HG02970 (cell line): ENCODE data around the gene RAI14.
"Not testable (repeated sequence)": the region's sequence is repeated elsewhere in the genome, so short reads cannot be mapped to it uniquely, and the experiment has no call there.

ENCODE experiments used
- ATAC-seq: cut with Tn5 transposase; IDR thresholded peaks from one replicate; pipeline ENCODE4 v1.9.1; 2021; ENCODE audit warnings: mild to moderate bottlenecking, moderate library complexity, moderate number of reproducible peaks; ENCODE audit not compliant: unreplicated experiment, low FRiP score

RAI14 gene

DNA sequence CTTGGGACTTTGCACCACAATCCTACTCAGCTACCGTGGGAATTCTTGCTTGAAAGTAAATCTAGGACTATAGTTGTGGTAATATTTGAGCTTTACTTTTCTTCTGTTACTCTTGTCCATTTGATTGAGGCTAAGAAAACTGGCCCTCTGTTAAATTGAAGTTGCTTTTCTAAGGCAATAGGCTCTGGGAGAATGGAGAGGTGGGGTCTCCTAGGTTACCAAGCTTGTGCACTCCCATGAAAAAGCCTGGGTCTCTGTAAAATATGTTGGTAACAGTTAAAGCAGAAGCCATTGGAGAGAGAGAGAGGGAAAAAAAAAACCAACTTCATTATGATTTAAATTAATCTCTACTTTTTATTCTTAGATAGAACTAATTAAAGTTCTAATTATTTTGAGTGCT is 68.6 kb downstream of the RAI14 start:
- no peak for ATAC-seq

DNA sequence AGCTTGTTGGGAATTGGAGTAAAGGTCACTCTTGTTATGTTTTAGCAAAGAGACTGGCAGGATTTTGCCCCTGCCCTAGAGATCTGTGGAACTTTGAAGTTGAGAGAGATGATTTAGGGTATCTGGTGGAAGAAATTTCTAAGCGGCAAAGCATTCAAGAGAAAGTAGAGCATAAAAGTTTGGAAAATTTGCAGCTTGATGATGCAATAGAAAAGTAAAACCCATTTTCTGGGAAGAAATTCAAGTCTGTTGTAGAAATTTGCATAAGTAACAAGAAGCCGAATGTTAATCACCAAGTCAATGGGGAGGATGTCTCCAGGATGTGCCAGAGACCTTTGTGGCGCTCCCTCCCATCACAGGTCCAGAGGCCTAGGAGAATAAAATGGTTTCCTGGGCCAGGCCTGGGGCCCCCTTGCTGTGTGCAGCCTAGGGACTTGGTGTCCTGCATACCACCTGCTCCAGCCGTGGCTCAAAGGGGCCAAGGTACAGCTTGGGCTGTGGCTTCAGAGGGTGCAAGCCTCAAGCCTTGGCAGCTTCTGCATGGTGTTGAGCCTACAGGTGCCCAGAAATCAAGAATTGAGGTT is 71.1 kb downstream of the RAI14 start:
- not testable (repeated sequence) for ATAC-seq

DNA sequence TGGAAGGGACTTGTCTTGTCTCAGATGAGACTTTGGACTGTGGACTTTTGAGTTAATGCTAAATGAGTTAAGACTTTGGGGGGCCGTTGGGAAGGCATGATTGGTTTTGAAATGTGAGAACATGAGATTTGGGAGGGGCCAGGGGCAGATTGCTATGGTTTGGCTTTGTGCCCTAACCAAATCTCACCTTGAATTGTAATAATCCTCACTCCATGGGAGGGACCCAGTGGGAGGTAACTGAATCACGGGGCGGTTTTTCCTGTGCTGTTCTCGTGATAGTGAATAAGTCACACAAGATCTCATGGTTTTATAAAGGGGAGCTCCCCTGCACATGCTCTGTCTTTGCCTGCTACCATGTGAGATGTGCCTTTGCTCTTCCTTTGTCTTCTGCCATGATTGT is 72.1 kb downstream of the RAI14 start:
- no peak for ATAC-seq

DNA sequence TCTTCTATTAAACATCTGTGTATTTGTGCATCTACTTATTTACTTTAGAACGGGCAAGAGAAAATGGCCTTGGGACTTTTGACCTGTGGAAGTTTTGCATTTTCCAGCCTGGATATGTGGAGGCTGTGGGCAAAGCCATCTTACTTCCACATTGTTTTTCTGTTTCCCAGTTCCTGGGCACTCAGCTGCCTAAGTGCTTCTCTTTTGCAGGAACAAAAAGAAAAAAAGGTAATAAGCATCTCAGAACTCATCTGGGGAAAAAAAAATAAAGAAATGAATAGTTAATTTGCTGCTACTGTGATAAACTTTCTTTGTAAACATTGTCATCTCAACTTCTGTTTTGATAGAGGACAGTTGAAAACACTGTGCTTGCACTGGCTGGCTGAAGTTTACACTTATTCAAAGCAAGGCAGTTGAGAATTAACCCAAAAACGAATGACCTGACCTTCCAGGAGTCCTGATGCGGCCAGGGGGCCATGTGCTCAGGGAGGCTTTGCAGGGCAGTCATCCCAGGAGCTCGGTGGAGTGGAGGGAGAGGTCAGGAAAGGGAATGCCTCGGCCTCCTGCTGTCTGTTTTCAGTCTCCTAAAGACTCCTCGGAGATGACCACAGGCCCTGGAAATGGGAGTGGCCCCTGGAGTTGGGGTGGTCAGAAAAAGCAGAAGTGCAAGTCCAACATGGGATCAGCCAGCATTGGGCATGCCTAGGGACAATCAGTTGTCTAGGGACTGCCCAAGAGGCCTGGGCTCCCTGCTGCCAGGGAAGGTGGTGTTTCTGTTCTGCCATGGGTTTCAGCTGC is 75.5 kb downstream of the RAI14 start:
- ATAC-seq, result no peak

DNA sequence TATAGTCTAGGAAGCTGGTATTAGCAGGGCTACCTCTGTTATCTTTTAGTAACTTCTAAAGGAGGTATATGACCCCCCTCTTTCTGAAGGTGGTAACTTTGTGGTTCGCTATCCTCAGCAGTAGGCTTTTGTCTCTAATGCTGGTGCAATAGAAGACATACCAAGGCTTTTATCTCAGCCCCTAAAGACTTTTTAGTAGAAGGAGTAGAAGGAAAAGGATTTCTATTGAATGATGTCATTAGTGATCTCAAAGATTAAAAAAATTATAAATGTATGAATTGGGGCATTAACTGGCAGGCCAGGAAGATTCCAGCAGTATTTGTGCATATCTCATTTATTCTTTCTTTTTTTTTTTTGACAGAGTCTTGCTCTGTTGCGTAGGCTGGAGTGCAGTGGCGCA is 78.2 kb downstream of the RAI14 start:
- ATAC-seq, result no peak

DNA sequence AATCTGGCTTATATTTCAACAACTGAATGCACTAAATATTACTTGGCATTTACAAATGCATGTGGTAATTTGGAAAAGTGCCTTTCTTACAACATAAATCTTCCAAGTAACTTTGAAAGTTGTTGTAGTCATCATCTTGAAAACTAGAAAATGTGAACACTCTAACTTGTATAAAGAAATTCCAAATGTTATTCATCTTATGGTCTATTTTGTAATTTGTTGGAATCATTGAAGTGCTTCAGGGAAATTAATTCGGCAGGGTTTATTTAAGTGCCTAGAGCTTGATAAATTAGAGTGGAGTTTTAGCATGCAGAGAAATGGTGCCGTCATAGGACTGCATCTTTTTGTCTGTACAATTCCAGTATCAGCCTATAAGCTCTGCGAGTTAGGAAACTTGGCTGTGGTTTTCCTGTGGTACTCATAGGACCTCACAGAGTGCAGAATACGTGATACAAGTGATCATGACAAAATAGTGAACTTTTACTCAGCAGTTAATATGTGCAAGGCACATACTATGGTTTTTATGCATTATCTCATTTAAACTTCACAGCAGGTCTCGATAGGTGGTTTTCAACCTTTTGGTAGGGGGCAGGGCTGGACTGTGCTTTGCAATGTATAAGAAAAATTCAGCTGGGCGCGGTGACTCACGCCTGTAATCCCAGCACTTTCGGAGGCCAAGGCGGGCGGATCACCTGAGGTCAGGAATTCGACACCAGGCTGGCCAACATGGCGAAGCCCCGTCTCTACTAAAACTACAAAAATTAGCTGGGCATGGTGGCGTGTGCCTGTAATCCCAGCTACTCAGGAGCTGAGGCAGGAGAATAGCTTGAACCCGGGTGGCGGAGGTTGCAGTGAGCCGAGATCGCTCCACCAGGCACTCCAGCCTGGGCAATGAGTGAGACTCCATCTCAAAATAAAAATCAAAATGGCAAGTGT is 79.6 kb downstream of the RAI14 start:
- ATAC-seq, result no peak

DNA sequence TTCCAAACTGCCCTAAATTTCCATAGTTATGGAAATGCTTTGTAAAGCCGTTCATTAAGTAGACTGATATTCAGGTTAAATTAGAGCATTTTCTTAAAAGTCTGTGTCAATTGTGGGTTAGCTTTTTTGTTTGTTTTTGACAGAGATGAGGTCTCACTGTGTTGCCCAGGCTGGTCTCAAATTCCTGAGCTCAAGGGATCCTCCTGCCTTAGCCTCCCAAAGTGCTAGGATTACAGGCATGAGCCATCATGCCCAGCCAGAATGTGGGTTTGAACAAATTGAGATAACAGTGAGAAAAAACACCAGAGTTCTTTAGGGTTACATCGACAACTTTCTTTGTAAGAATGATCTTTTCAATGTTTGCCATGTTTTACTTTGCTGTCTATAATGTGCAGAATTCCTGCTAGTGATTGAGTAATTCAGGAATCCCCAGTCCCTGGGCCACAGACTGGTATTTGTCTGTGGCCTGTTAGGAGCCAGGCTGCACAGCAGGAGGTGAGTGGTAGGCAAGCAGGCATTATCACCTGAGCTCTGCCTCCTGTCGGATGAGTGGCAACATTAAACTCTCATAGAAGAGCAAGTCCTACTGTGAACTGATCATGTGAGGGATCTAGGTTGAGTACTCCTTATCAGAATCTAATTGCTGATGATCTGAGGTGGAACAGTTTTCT is 80.5 kb downstream of the RAI14 start:
- no peak for ATAC-seq

DNA sequence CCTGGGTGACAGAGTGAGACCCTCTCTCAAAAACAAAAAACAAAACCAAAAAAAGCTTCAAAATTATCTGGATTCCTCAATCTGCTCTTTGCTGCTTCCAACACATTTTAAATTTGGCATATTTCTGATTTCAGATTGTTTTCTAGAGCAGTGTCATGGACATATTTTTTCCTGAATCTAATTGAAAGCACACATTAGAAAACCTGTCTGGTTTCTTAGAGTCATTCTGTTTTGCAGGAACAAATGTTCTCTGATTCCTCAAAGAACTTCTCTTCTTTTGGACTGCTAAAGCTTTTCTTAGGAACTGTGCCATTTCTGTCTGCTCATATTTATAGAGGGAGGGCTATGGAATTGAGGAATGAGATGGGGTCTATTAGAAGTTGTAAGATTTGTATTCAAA is 81.6 kb downstream of the RAI14 start:
- ATAC-seq, result no peak

DNA sequence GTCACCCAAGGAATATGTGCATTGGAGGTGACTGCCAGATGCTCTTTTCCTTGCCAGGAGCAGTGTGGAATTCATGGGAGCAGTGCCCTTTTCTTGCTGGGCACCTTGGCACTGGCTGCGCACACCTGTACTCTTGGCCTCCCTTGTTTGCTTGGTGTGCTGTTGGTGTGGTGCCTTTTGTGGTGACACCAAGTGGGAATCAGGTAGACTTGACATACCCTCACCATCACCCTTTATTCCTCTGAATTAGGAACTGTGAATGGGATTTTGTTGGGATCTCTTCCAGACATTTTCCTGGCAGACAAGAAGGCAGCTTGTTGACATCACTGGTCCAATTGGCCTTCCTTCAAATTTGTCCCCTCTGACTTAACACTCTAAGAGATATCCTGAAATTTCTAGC is 82.3 kb downstream of the RAI14 start:
- ATAC-seq, result no peak

DNA sequence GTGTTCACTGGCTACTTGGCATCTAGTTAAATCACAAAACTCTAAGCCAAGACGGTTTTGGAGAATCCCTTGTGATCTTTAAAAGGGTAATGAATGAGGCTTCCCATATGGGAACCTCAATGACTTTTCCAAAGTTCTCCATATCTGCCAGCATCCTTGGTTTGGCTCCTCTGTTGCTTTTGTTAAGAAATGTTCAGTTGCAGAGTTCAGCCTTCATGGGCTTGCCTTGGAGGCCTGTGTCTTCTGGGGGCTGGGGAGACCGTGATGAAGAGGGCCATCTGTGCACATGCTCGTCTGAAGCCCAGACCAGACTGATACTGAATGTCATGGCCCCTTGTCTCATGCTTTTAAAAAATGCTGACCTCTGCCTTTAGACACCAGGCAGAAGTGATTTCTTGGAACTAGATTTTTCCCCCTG is 84.3 kb downstream of the RAI14 start:
- no peak for ATAC-seq

DNA sequence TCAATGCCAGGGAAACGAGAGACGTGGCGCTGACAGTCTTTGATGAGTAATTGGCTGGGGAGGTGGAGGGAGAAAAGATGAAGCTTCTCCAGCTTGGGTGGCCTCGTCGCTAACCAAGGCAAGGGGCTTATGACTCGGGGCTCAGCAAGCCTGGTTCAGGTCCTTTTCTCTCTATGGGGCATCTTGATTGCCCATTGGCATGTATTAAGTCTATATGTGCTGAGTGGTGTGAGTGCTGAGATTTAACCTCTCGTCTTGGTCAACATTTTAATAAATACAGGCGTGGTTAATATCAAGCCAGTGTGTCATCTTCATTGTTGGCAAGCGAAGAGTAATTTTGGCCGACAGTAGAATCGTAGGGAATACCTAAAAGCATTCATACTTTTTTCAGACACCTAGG is 85.9 kb downstream of the RAI14 start:
- no peak for ATAC-seq

- ATAC-seq, result no peak
Observed at GRCh38 chr5:34743878-34744277, 87.8 kb downstream of the RAI14 start.

DNA sequence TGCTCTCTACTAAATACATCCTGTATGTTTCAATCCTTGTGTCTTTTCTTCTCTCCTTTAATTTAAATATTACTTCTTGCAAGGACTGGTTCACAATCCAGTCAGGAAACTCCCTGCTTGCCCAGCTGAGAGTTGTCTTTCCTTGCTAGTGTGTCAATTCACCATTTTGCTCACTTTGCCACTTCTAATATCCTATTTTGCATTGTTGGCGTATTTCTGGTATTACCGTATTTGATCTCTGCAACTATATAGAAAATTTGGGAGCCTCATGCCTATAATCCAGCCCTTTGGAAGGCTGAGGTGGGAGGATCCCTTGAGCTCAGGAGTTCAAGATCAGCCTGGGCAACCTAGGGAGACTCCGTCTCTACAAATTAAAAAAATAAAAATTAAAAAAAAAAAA is 92.3 kb downstream of the RAI14 start:
- ATAC-seq, result no peak

DNA sequence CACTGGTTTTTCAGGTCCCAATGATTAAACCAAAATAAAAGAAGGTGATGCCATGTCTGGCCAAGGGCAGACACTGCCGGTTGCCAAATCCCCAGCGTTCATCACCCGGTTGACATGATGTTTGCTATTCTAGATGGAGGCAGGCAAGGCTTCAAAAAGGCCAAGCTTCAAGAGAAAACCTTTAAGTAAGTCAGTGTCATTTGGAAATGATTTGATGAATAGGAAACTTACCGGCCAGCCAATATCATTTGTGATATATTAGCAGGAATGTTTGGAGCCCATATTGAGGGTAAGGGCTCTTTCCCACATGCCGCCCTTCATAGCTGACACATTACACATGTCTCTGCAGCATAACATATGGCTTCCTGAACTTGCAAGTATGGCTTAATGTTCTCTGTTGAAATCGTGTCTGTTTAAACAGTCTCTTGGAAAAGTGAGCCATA is 93.3 kb downstream of the RAI14 start:
- no peak for ATAC-seq

DNA sequence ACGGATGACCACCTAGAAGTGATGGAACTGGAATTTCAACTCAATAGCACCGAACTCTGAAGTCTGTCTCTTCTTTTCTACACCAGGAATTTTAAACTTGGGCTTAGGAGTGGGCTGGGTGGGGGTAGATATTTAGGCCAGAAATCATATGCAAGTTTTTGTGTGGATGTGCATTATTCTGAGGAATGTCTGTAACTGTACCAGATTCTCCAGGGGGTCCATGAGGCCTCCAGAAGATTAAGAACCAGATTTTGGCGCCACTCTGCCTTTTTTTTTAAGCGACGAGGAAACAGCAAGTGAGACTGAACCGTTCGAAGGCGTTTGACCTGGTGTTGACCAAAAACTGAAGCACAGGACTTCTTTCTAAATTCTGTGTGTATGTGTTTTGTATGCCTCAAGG is 94.1 kb downstream of the RAI14 start:
- no peak for ATAC-seq

DNA sequence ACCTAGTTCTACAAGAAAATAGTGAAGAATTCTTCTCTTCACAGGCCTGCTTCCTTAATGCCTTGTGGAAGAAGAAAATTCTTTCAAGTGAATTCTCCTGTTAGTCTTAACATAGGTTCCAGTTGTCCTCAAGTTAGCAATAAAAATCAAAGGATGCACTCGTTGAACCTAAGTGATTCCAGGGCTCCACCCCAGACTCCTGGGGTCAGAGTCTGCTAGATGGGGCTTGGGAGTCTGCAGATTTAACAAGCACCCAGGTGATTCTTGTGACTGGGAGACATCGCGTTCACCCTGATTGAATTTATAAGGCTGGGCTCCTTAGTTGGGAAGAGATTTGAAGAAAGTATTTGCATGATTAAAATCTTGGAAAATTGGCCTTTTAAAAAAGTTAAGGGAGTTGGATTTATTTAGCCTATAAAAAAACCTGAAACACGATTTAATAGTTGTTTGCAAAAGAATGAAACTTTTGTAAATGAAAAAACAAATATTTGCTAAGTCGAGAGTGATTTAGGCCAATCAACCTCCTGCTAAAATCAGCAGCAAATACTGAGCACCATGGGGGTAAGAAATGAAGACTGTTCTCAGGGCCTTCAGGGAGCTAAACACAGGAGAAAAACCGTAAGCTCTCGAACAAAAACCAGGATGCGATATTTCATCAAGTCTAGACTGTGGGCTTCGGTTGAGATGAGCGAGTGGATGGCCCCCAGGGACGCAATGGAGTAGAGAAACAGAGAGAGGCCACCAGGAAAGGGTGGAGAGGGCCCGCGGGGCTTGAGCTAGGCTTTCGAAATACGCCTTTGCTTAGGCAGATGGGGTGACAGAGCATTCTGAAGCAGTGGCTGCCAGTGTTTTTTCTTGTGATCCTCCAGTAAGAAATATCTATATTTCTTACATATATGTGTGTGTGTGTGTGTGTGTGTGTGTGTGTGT is 95.9 kb downstream of the RAI14 start:
- no peak for ATAC-seq

- ATAC-seq, result not testable (repeated sequence)
Observed at GRCh38 chr5:34753236-34753635, 97.1 kb downstream of the RAI14 start.

DNA sequence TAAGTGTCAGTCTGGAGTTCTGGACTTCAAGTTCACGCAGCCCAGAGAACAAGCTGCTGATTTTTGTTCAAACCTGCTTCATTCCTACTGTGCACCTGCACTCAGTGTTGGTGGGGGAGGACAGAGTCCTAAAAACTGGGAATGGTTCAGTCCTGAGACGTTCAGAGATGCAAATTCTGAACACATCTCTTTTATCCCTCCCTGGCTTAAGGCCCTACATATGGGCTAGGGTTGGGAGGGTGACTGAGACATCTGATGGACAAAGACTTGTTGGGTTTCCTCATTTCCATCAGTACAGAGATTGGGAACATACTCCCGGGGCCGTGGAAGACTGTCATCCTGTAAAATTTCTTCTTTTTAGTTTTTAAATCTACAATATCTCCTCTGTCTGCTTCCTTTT is 99.8 kb downstream of the RAI14 start:
- ATAC-seq, result no peak

DNA sequence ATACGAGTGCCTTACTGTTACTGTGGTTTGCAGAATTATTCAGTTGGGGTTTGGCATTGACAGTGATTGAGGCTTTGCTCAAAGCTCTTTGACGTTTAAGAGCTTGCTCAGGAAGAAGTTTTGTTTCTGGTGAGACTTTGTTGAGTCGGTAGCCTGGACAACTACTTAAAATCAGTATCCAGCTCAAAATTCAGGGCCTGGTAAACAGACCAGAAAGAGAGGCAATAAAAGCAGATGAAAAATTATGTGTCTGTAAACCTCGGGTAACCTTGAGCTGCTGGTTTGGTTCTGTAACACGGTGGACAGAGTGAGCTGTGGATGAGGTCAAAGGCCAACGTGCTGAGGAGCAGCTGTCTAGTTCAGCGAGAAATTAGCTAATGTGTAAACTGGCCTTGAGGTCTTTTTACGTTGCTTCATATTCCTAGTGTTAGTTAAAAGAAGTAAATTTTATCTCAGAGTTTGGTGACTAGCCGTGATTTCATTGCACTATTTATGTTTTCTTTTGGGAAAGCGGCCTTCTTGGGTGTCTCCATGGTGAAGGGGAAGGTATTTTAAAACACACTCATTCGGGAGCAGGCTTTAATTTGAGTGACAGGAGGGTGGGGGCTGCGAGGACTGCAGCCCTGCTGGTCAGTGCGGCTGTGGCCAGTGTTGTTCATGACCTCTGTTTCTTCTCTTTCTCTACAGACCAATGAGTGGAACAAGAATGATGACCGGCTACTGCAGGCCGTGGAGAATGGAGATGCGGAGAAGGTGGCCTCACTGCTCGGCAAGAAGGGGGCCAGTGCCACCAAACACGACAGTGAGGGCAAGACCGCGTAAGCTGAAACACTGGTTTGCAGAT is 100.9 kb downstream of the RAI14 start:
- no peak for ATAC-seq
